Naive B cell (primary cell): ENCODE data around the gene SOX4. TPM values are rescaled to one million over a fixed set of nuclear protein-coding genes. Genes with fewer than 3 reads are reported as not detected.

Experiments
- ATAC-seq, 2 donors: fragments of 150-1000 bp; cut with Tn5 transposase; 2 replicates each; pipeline ENCODE4 v1.10.0; 2021; ENCODE audit warnings: low read depth in 2 of 2, mild to moderate bottlenecking in 2 of 2, moderate library complexity in 2 of 2
- DNase-seq: peaks from one replicate; pipeline ENCODE4 v3.0.0; 2022
- H3K27ac Mint-ChIP-seq, 6 donors: one replicate each; pipeline ENCODE4 v1.8.0; 2020 to 2022; ENCODE audit warnings: mild to moderate bottlenecking in 6 of 6, mixed read lengths in 6 of 6, moderate library complexity in 5 of 6, inconsistent platforms in 2 of 6
- H3K27me3 Mint-ChIP-seq, 3 donors: one replicate each; pipeline ENCODE4 v1.8.0; 2021 to 2022; ENCODE audit warnings: mixed read lengths in 3 of 3, mild to moderate bottlenecking in 1 of 3
- H3K36me3 Mint-ChIP-seq, 2 donors: one replicate each; pipeline ENCODE4 v1.8.0; 2020 to 2022; ENCODE audit warnings: mixed read lengths in 2 of 2, inconsistent platforms in 1 of 2, mild to moderate bottlenecking in 1 of 2
- H3K4me1 Mint-ChIP-seq, 3 donors: one replicate each; pipeline ENCODE4 v1.8.0; 2020 to 2022; ENCODE audit warnings: mixed read lengths in 3 of 3, inconsistent platforms in 1 of 3, mild to moderate bottlenecking in 1 of 3, moderate library complexity in 1 of 3
- H3K4me3 Mint-ChIP-seq, 8 donors: one replicate each; pipeline ENCODE4 v1.8.0; 2020 to 2022; ENCODE audit warnings: mild to moderate bottlenecking in 8 of 8, mixed read lengths in 8 of 8, moderate library complexity in 8 of 8, inconsistent platforms in 2 of 8
- H3K9me3 Mint-ChIP-seq, 7 donors: one replicate each; pipeline ENCODE4 v1.8.0; 2020 to 2022; ENCODE audit warnings: mixed read lengths in 7 of 7, mild to moderate bottlenecking in 5 of 7, inconsistent platforms in 2 of 7, moderate library complexity in 1 of 7
- polyA plus RNA-seq, 6 donors: library from polyadenylated mRNA; unstranded; fragments of 300-500 nt; fragmentation: Illumina TruSeq; gene quantifications; one replicate each; pipeline ENCODE4 v1.2.3, GENCODE V29; 2021; ENCODE audit warnings: low read depth in 6 of 6

Gene SOX4
- polyA plus RNA-seq, 6 donors from 2014 or later = 1.8 to 4.6 (median 3.1) TPM

GRCh38 chr6:21596145-21596948 is 2.8 kb downstream of the SOX4 start:
- Mint-ChIP-seq H3K4me1 (peaks cover 20 to 23% (median 21%) of the 10 kb centered on the region in 3 donors), H3K9me3 (no peaks in the 10 kb centered on the region), H3K27me3 (peaks cover 0 to 12% (median 7%) of the 10 kb centered on the region in 3 donors), H3K36me3 (no peaks in the 10 kb centered on the region), H3K27ac (peak overlapping the region in 5 of 6 donors; percentile 92 to 99 (median 95)), H3K4me3 (peak overlapping the region in 7 of 8 donors; percentile 90 to 98 (median 93))
- DNase-seq = peak; percentile 42
- peak; percentile 1 to 5 for ATAC-seq

DNA sequence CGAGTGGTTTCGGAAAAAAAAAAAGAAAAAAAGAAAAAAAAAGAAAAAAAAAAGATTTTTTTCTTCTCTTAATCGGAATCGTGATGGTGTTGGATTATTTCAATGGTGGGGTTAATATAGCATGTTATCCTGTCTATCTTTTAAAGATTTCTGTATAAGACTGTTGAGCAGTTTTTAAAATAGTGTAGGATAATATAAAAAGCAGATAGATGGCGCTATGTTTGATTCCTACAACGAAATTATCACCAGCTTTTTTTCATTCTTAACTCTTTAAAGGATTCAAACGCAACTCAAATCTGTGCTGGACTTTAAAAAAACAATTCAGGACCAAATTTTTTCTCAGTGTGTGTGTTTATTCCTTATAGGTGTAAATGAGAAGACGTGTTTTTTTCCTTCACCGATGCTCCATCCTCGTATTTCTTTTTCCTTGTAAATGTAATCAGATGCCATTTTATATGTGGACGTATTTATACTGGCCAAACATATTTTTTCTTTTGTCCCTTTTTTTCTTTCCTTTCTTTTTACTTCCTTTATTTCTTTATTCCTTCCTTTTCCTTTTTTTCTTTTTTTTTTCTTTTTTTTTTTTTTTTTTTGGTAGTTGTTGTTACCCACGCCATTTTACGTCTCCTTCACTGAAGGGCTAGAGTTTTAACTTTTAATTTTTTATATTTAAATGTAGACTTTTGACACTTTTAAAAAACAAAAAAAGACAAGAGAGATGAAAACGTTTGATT is 3.6 kb downstream of the SOX4 start:
- H3K27ac Mint-ChIP-seq = peak overlapping the region in 5 of 6 donors; percentile 92 to 99 (median 95)
- H3K4me1 Mint-ChIP-seq = peaks cover 20 to 23% (median 21%) of the 10 kb centered on the region in 3 donors
- H3K4me3 Mint-ChIP-seq = peak overlapping the region in 7 of 8 donors; percentile 90 to 98 (median 93)
- peaks cover 0 to 12% (median 7%) of the 10 kb centered on the region in 3 donors for H3K27me3 Mint-ChIP-seq
- no peaks in the 10 kb centered on the region for H3K36me3 Mint-ChIP-seq
- ATAC-seq (peak in 1 of 2 donors; percentile 7), DNase-seq (peak; percentile 43)
- no peaks in the 10 kb centered on the region for H3K9me3 Mint-ChIP-seq

GRCh38 chr6:21597801-21598673 is 4.5 kb downstream of the SOX4 start:
- Mint-ChIP-seq H3K9me3 (no peaks in the 10 kb centered on the region), H3K4me3 (peak overlapping the region in 7 of 8 donors; percentile 72 to 98 (median 93)), H3K36me3 (no peaks in the 10 kb centered on the region), H3K27me3 (peaks cover 0 to 12% (median 7%) of the 10 kb centered on the region in 3 donors), H3K27ac (no peak overlapping the region), H3K4me1 (peaks cover 20 to 26% (median 23%) of the 10 kb centered on the region in 3 donors)
- no peak for ATAC-seq
- no peak for DNase-seq

GRCh38 chr6:21598674-21599023 is 5.1 kb downstream of the SOX4 start:
- peak overlapping the region in 6 of 8 donors; percentile 44 to 98 (median 86) for H3K4me3 Mint-ChIP-seq
- H3K36me3 Mint-ChIP-seq = no peaks in the 10 kb centered on the region
- H3K27me3 Mint-ChIP-seq = peaks cover 0 to 12% (median 7%) of the 10 kb centered on the region in 3 donors
- H3K27ac Mint-ChIP-seq = no peak overlapping the region
- no peaks in the 10 kb centered on the region for H3K9me3 Mint-ChIP-seq
- H3K4me1 Mint-ChIP-seq = peaks cover 20 to 32% (median 29%) of the 10 kb centered on the region in 3 donors
- DNase-seq = no peak
- no peak for ATAC-seq

- H3K27me3 Mint-ChIP-seq = peaks cover 0 to 12% (median 7%) of the 10 kb centered on the region in 3 donors
- ATAC-seq (no peak), DNase-seq (no peak)
- H3K4me3 Mint-ChIP-seq = peak overlapping the region in 4 of 8 donors; percentile 47 to 93 (median 79)
- H3K4me1 Mint-ChIP-seq = peaks cover 20 to 34% (median 29%) of the 10 kb centered on the region in 3 donors
- no peak overlapping the region for H3K27ac Mint-ChIP-seq
- no peaks in the 10 kb centered on the region for H3K36me3 Mint-ChIP-seq
- H3K9me3 Mint-ChIP-seq = no peaks in the 10 kb centered on the region
Measured at GRCh38 chr6:21599051-21599696, 5.6 kb downstream of the SOX4 start.

DNA sequence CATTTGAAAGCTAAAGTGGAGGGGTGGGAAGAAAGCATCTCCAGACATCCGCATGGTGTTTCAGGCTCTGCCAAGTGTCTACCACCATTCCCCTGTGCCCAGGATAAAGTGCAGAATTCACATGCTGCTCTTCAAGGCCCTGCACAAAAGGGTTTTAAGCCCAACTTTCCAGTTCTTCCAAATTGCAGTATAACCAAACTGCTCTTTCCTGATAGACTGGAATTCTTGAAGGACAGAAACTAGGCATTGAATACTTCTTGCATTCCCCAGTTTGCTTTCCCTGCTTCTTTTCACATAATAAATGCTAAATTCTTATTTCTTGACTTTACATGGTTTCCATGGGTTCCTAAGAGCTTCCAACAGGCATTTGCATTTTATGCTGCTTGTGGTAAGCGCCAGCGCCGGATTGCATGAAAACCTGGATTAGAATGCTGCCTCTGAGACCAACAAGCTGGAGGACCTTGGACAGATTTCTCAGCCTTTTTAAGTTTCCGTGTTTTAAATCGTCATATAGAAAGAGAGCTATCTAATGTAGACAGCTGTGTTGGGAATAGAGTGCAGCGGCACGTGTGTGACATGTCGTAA is 7.9 kb downstream of the SOX4 start:
- Mint-ChIP-seq H3K4me1 (peaks cover 8 to 24% (median 20%) of the 10 kb centered on the region in 3 donors), H3K4me3 (peak overlapping the region in 1 of 8 donors; percentile 69), H3K27me3 (peaks cover 0 to 12% (median 3%) of the 10 kb centered on the region in 3 donors), H3K9me3 (no peaks in the 10 kb centered on the region), H3K36me3 (no peaks in the 10 kb centered on the region), H3K27ac (no peak overlapping the region)
- DNase-seq (no peak), ATAC-seq (no peak)

- no peak for ATAC-seq
Measured at GRCh38 chr6:21601932-21602390, 8.4 kb downstream of the SOX4 start.

DNA sequence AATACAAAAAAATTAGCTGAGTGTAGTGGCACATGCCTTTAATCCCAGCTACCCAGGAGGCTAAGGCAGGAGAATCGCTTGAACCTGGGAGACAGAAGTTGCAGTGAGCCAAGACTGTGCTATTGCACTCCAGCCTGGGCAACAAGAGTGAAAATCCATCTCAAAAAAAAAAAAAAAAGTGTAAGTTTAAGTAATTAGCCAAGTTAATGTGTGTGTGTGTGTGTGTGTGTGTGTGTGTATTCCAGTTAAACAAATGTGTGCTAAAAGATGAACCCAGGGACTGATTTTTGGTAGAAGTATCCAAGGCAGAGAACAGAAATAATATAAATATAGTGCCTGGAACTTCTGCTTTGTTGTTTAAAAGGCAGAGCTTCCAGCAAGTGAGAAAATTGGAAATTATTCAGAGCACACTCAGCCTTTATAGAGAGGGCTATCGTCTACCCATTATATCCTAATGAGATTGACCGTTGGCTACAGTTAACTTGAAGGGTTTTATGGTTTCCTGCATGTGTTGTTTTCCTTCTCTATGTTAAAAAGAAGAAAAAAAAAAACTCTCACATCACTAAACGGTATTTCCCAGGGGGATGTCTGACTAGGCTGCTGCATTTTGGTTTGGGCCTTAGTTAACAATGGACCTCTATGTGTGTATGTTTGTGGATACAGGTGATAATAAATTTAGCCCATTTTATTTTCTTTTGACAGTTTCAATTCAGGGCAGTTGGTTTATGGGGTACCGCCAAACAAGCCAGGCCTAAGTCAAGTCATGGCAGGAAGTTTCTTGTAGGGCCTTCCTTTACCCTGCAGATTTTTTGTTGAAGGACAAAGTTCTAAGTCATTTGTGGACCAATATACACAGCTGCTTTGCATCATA is 9.8 kb downstream of the SOX4 start:
- peaks cover 0 to 4% (median 0%) of the 10 kb centered on the region in 3 donors for H3K27me3 Mint-ChIP-seq
- DNase-seq (no peak), ATAC-seq (no peak)
- peak overlapping the region in 3 of 6 donors; percentile 26 to 73 (median 38) for H3K27ac Mint-ChIP-seq
- no peaks in the 10 kb centered on the region for H3K9me3 Mint-ChIP-seq
- peaks cover 0 to 17% (median 12%) of the 10 kb centered on the region in 3 donors for H3K4me1 Mint-ChIP-seq
- no peaks in the 10 kb centered on the region for H3K36me3 Mint-ChIP-seq
- peak overlapping the region in 4 of 8 donors; percentile 12 to 40 (median 24) for H3K4me3 Mint-ChIP-seq

More at GRCh38 chr6:21601932-21602390, 8.4 kb downstream of the SOX4 start:
- no peaks in the 10 kb centered on the region for H3K36me3 Mint-ChIP-seq
- peaks cover 2 to 19% (median 16%) of the 10 kb centered on the region in 3 donors for H3K4me1 Mint-ChIP-seq
- no peak for DNase-seq
- no peak overlapping the region for H3K4me3 Mint-ChIP-seq
- H3K27ac Mint-ChIP-seq = no peak overlapping the region
- H3K27me3 Mint-ChIP-seq = peaks cover 0 to 8% (median 0%) of the 10 kb centered on the region in 3 donors
- no peaks in the 10 kb centered on the region for H3K9me3 Mint-ChIP-seq

DNA sequence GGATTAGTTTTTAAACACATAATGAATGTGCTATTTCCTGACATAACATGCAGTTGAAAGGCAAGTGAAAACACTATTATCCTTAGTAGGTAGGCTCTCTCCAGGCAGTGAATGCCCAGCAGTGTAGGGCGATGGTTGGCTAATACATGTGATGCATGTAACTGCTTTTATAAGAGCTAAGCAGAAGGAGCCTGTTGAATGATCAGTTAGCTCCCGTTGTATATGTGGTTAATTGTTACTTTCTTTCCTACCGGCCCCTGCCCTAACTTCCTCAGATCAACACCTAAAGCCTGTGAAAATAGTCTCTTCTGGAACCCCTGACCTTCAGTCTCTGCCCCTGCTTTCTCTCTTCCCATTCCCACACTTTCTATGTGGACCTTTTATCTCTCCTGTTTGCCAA is 10.5 kb downstream of the SOX4 start:
- Mint-ChIP-seq H3K9me3 (no peaks in the 10 kb centered on the region), H3K36me3 (no peaks in the 10 kb centered on the region), H3K4me1 (peaks cover 0 to 17% (median 17%) of the 10 kb centered on the region in 3 donors)

GRCh38 chr6:21605166-21605565 is 11.6 kb downstream of the SOX4 start:
- no peaks in the 10 kb centered on the region for H3K27me3 Mint-ChIP-seq
- no peak overlapping the region for H3K27ac Mint-ChIP-seq
- no peak for ATAC-seq
- H3K4me3 Mint-ChIP-seq = no peak overlapping the region
- peaks cover under 1 to 21% (median 16%) of the 10 kb centered on the region in 3 donors for H3K4me1 Mint-ChIP-seq
- peaks cover 0 to 2% (median 0%) of the 10 kb centered on the region in 7 donors for H3K9me3 Mint-ChIP-seq
- no peaks in the 10 kb centered on the region for H3K36me3 Mint-ChIP-seq
- no peak for DNase-seq

More for the DNA sequence above, 10.5 kb downstream of the SOX4 start:
- peak overlapping the region in 1 of 6 donors; percentile 78 for H3K27ac Mint-ChIP-seq
- H3K27me3 Mint-ChIP-seq = no peaks in the 10 kb centered on the region
- H3K4me3 Mint-ChIP-seq = peak overlapping the region in 1 of 8 donors; percentile 3
- ATAC-seq = no peak
- DNase-seq = no peak

GRCh38 chr6:21608601-21609000 is 15.1 kb downstream of the SOX4 start:
- Mint-ChIP-seq H3K36me3 (no peaks in the 10 kb centered on the region), H3K27ac (no peak overlapping the region), H3K4me3 (no peak overlapping the region), H3K27me3 (no peaks in the 10 kb centered on the region), H3K9me3 (peaks cover 0 to 2% (median 0%) of the 10 kb centered on the region in 7 donors), H3K4me1 (peaks cover 7 to 23% (median 17%) of the 10 kb centered on the region in 3 donors)
- ATAC-seq = no peak
- DNase-seq = no peak
